ENCODE measurements around the gene ERI3.

GRCh38 chr1:44244986-44245385 lies 110.1 kb downstream of the ERI3 start:
- TF ChIP-seq CBX3 (IDR thresholded peaks at IDR 0.05; ENCODE audit: borderline replicate concordance in 1 of 2, low read length in 2 of 2) (no peak), ZNF695 (CRISPR knock-in tag; IDR thresholded peaks at IDR 0.05) (no peak), ZNF354B (CRISPR knock-in tag; IDR thresholded peaks at IDR 0.05) (no peak), CTCF (IDR thresholded peaks at IDR 0.05 in 2 of 3, conservative IDR thresholded peaks at IDR 0.05 in 1 of 3; ENCODE audit: insufficient read depth in 2 of 3, low read depth in 1 of 3, low read length in 3 of 3) (no peak), USF2 (CRISPR knock-in tag; IDR thresholded peaks at IDR 0.05) (no peak), ZNF75A (CRISPR knock-in tag; IDR thresholded peaks at IDR 0.05) (no peak), E2F3 (CRISPR knock-in tag; IDR thresholded peaks at IDR 0.05) (no peak)
